C4-2B (cell line): ENCODE measurements around the gene DNAAF8.

Experiments
- H3K27ac ChIP-seq: fragments of 450-650 bp; 2 replicates; pipeline ENCODE4 v1.5.1; 2017
- CTCF ChIP-seq: fragments of 450-650 bp; conservative IDR thresholded peaks from 2 replicates; pipeline ENCODE4 v1.5.1; 2017; ENCODE audit warnings: mild to moderate bottlenecking
- ZFX ChIP-seq: fragments of 450-650 bp; IDR thresholded peaks from 2 replicates; pipeline ENCODE4 v1.6.1; 2017

Gene DNAAF8

GRCh38 chr16:4795828-4796572 is 61.7 kb downstream of the DNAAF8 start:
- no peak for TF ChIP-seq ZFX
- no peak for TF ChIP-seq CTCF
- 0 out of 2 replicates have a peak overlapping the region, but pooled peaks have one; percentile 11 for H3K27ac ChIP-seq

GRCh38 chr16:4796982-4797804 is 62.9 kb downstream of the DNAAF8 start:
- TF ChIP-seq ZFX (no peak), CTCF (no peak)
- no peak overlapping the region for H3K27ac ChIP-seq

- no peak overlapping the region for H3K27ac ChIP-seq
- TF ChIP-seq ZFX (no peak), CTCF (no peak)
Measured at GRCh38 chr16:4797805-4798252, 63.5 kb downstream of the DNAAF8 start.

- TF ChIP-seq CTCF = no peak
- no peak for TF ChIP-seq ZFX
- no peak overlapping the region for H3K27ac ChIP-seq
Measured at GRCh38 chr16:4798456-4798855, 64.1 kb downstream of the DNAAF8 start.
